K562 (cell line): Measurements from ENCODE around the gene PBX2. TPM values are rescaled to one million over a fixed set of nuclear protein-coding genes. Genes with fewer than 3 reads are reported as not detected.
A peak's percentile ranks its signal among the peaks of the same experiment; 100 is the strongest.

Experiments
- DACH1 ChIP-seq: fragments of 450-650 bp; IDR thresholded peaks from 2 replicates; pipeline ENCODE4 v1.6.1; 2018; ENCODE audit not compliant: partially characterized antibody
- MBD2 ChIP-seq: sonication (generic); IDR thresholded peaks from 2 replicates; pipeline ENCODE4 v1.6.1; 2016; ENCODE audit warnings: low read depth, borderline replicate concordance
- MCM5 ChIP-seq: fragments of 450-650 bp; IDR thresholded peaks from 2 replicates; pipeline ENCODE4 v1.6.1; 2016; ENCODE audit warnings: low read depth
- MCM7 ChIP-seq, 2 experiments: fragments of 450-650 bp; IDR thresholded peaks; 2 replicates each; pipeline ENCODE4 v1.6.1; 2016 to 2018
- POLR2AphosphoS5 ChIP-seq: IDR thresholded peaks from 2 replicates; pipeline ENCODE4 v1.6.1; 2011; ENCODE audit warnings: mild to moderate bottlenecking, low read depth, low read length, moderate library complexity; ENCODE audit not compliant: control insufficient read depth, insufficient read depth
- TAF15 ChIP-seq: fragments of 200-400 bp; formaldehyde crosslinking; IDR thresholded peaks from 2 replicates; pipeline ENCODE4 v1.6.1; 2017; ENCODE audit warnings: mild to moderate bottlenecking, low read depth, low read length, moderate library complexity
- ZC3H8 ChIP-seq: fragments of 450-650 bp; IDR thresholded peaks from 2 replicates; pipeline ENCODE4 v1.6.1; 2017
- ZNF583 ChIP-seq: fragments of 250-450 bp; sonication (Bioruptor Pico); IDR thresholded peaks from 2 replicates; pipeline ENCODE4 v1.4.0; 2020
- ZNF717 ChIP-seq: fragments of 250-450 bp; sonication (Bioruptor Pico); IDR thresholded peaks from 2 replicates; pipeline ENCODE4 v1.5.0; 2021
- polyA plus RNA-seq, 8 experiments: library from polyadenylated mRNA; depleted of rRNA in 4 of 8; stranded (reverse) in 5 of 8; unstranded in 3 of 8; fragments of >200 nt; fragmentation: Nextera tagmentation in 2 of 8; fragmentation: Illumina TruSeq in 1 of 8; extraction: Ambion mirVana in 2 of 8; extraction: Trizol in 1 of 8; gene quantifications; 2 replicates each; pipeline versions ENCODE4 v1.2.1 to v1.2.3, GENCODE V29; 2011 to 2014; ENCODE audit warnings: inconsistent platforms in 1 of 8, missing spikeins in 1 of 8
- total RNA-seq, 7 experiments: library from RNA; depleted of rRNA in 6 of 7; stranded (reverse); fragments of >200 nt in 6 of 7; fragmentation: Illumina TruSeq in 2 of 7; extraction: Trizol in 2 of 7; gene quantifications; 2 replicates each; pipeline versions ENCODE4 v1.2.1 to v1.2.3, GENCODE V29; 2011 to 2021; ENCODE audit warnings: low replicate concordance in 1 of 7
- TF ChIP-seq, protein P1 (sequence below), 2 experiments: fragments of 450-650 bp in 1 of 2; sonication (generic) in 1 of 2; formaldehyde crosslinking in 1 of 2; IDR thresholded peaks; 2 replicates each; pipeline versions ENCODE4 v1.7.1 to v1.9.0; 2016 to 2022; ENCODE audit warnings: inconsistent platforms in 1 of 2, mild to moderate bottlenecking in 1 of 2, missing genetic modification reagents in 1 of 2
- TF ChIP-seq, protein P2 (sequence below), 3 experiments: fragments of 200-800 bp in 1 of 3; fragments of 250-450 bp in 1 of 3; fragments of 450-650 bp in 1 of 3; sonication (Bioruptor Pico) in 1 of 3; sonication (Bioruptor generic) in 1 of 3; formaldehyde crosslinking in 1 of 3; IDR thresholded peaks; 2 replicates each; pipeline versions ENCODE4 v1.6.1 to v1.8.0; 2016 to 2022; ENCODE audit warnings: mild to moderate bottlenecking in 2 of 3, missing genetic modification characterization in 2 of 3, missing compliant biosample characterization in 1 of 3, moderate library complexity in 1 of 3
- TF ChIP-seq, protein P3 (sequence below): fragments of 250-450 bp; sonication (Bioruptor Pico); IDR thresholded peaks from 2 replicates; pipeline ENCODE4 v1.9.0; 2021; ENCODE audit warnings: mild to moderate bottlenecking, inconsistent platforms

The PBX2 gene
- total and polyA plus RNA-seq, 9 of the 15 experiments (the other 6 are each of a cell fraction or from before 2014, with no cell fraction given), result 1.9 to 134 (median 62.5) TPM

DNA sequence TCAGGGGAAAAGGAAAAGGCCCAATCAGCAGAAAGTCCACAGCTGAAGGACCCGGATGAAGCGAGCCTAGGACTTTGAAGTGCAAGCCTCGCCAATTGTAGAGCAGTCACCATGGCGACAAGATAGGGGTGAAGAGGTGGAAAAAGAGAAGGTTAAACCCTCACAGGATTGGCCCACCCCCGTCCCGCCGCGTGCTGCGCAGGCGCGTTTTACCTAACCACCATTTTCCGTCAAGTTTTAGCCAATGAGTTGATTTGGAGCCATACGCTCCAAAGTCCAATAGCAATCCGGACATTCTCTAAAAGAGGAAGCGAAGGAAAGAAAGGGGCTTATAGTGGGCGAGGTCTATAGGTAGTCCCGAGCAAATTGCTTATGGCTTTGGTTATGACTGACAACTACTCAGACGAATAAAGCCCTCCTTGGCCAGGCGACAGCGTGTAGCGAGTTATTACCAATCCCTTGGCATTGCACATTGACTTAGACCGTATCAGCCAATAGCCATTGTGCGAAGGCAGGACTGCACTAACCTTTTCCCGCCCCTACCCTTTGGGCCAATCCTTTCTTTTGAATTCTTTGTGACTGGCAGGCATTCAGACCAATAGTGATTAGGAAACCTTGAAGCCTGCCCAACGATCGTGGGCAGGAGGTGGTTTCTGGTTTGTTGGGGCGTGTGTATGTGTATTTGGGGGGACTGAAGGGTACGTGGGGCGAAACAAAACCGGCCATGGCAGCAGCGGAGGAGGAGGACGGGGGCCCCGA lies 12.0 kb downstream of the PBX2 start, which contains the start of gene RNF5 (continued):
- TF ChIP-seq, protein P1, sequence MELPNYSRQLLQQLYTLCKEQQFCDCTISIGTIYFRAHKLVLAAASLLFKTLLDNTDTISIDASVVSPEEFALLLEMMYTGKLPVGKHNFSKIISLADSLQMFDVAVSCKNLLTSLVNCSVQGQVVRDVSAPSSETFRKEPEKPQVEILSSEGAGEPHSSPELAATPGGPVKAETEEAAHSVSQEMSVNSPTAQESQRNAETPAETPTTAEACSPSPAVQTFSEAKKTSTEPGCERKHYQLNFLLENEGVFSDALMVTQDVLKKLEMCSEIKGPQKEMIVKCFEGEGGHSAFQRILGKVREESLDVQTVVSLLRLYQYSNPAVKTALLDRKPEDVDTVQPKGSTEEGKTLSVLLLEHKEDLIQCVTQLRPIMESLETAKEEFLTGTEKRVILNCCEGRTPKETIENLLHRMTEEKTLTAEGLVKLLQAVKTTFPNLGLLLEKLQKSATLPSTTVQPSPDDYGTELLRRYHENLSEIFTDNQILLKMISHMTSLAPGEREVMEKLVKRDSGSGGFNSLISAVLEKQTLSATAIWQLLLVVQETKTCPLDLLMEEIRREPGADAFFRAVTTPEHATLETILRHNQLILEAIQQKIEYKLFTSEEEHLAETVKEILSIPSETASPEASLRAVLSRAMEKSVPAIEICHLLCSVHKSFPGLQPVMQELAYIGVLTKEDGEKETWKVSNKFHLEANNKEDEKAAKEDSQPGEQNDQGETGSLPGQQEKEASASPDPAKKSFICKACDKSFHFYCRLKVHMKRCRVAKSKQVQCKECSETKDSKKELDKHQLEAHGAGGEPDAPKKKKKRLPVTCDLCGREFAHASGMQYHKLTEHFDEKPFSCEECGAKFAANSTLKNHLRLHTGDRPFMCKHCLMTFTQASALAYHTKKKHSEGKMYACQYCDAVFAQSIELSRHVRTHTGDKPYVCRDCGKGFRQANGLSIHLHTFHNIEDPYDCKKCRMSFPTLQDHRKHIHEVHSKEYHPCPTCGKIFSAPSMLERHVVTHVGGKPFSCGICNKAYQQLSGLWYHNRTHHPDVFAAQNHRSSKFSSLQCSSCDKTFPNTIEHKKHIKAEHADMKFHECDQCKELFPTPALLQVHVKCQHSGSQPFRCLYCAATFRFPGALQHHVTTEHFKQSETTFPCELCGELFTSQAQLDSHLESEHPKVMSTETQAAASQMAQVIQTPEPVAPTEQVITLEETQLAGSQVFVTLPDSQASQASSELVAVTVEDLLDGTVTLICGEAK (IDR thresholded peaks at IDR 0.05), result no peak
- TF ChIP-seq, protein P1 (CRISPR knock-in tag; IDR thresholded peaks at IDR 0.05), result no peak
- no peak for TF ChIP-seq MCM7 (IDR thresholded peaks at IDR 0.05)
- no peak for TF ChIP-seq POLR2AphosphoS5
- no peak for TF ChIP-seq MCM5
- no peak for TF ChIP-seq DACH1
- TF ChIP-seq, protein P2, sequence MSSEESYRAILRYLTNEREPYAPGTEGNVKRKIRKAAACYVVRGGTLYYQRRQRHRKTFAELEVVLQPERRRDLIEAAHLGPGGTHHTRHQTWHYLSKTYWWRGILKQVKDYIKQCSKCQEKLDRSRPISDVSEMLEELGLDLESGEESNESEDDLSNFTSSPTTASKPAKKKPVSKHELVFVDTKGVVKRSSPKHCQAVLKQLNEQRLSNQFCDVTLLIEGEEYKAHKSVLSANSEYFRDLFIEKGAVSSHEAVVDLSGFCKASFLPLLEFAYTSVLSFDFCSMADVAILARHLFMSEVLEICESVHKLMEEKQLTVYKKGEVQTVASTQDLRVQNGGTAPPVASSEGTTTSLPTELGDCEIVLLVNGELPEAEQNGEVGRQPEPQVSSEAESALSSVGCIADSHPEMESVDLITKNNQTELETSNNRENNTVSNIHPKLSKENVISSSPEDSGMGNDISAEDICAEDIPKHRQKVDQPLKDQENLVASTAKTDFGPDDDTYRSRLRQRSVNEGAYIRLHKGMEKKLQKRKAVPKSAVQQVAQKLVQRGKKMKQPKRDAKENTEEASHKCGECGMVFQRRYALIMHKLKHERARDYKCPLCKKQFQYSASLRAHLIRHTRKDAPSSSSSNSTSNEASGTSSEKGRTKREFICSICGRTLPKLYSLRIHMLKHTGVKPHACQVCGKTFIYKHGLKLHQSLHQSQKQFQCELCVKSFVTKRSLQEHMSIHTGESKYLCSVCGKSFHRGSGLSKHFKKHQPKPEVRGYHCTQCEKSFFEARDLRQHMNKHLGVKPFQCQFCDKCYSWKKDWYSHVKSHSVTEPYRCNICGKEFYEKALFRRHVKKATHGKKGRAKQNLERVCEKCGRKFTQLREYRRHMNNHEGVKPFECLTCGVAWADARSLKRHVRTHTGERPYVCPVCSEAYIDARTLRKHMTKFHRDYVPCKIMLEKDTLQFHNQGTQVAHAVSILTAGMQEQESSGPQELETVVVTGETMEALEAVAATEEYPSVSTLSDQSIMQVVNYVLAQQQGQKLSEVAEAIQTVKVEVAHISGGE (CRISPR knock-in tag; IDR thresholded peaks at IDR 0.05), result no peak
- no peak for TF ChIP-seq TAF15
- no peak for TF ChIP-seq ZNF717 (CRISPR knock-in tag)
- peak; percentile 99 for TF ChIP-seq MBD2
- TF ChIP-seq ZNF583 (CRISPR knock-in tag), result no peak
- TF ChIP-seq, protein P3, sequence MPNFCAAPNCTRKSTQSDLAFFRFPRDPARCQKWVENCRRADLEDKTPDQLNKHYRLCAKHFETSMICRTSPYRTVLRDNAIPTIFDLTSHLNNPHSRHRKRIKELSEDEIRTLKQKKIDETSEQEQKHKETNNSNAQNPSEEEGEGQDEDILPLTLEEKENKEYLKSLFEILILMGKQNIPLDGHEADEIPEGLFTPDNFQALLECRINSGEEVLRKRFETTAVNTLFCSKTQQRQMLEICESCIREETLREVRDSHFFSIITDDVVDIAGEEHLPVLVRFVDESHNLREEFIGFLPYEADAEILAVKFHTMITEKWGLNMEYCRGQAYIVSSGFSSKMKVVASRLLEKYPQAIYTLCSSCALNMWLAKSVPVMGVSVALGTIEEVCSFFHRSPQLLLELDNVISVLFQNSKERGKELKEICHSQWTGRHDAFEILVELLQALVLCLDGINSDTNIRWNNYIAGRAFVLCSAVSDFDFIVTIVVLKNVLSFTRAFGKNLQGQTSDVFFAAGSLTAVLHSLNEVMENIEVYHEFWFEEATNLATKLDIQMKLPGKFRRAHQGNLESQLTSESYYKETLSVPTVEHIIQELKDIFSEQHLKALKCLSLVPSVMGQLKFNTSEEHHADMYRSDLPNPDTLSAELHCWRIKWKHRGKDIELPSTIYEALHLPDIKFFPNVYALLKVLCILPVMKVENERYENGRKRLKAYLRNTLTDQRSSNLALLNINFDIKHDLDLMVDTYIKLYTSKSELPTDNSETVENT, result 0 out of 2 replicates have a peak, but pooled peaks have one; percentile 22
- no peak for TF ChIP-seq ZC3H8
